ENCODE data around the gene ADGRD1.

DNA sequence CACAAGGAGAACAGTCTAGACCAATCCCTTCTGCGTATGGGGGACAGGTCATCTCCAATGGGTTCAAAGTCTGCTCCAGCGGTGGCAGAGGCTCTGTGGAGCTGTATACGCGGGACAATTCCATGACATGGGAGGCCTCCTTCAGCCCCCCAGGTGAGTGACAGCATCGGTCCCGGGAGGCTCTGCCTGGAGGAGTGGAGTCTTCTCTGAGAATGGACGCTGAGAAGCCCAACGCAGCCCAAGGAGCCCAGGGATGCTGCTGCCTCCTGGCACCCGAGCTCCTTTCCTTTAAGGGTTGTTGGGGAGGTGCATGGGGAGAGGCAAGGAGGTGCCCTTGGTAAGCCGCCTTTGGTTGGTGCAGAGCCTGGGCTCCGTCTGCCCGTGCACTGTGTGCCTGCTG is 28.2 kb downstream of the ADGRD1 start:
- TF ChIP-seq EP300 (IDR thresholded peaks at IDR 0.05; ENCODE audit: borderline replicate concordance) = no peak
- no peak for TF ChIP-seq ZBTB7A (IDR thresholded peaks at IDR 0.05; ENCODE audit: low read depth)
- no peak for TF ChIP-seq EGR1 (IDR thresholded peaks at IDR 0.05)
